Lower lobe of right lung (tissue), 2 donors: ENCODE measurements around the gene SH2D3A. TPM values are rescaled to one million over a fixed set of nuclear protein-coding genes. Genes with fewer than 3 reads are reported as not detected.

ENCODE experiments used
- ATAC-seq, 2 donors: fragments of 200-7000 bp; cut with Tn5 transposase; one replicate each; pipeline ENCODE4 v1.9.1; 2020 to 2022; ENCODE audit warnings: mild to moderate bottlenecking in 2 of 2, moderate library complexity in 2 of 2
- DNase-seq: peaks from one replicate; pipeline ENCODE4 v3.0.0-alpha.2; 2020
- H3K27ac ChIP-seq: fragments of 200-600 bp; one replicate; pipeline ENCODE4 v1.8.0; 2022
- H3K27me3 ChIP-seq: fragments of 200-600 bp; one replicate; pipeline ENCODE4 v1.8.0; 2022; ENCODE audit warnings: low read depth
- H3K36me3 ChIP-seq: fragments of 200-600 bp; one replicate; pipeline ENCODE4 v1.8.0; 2022; ENCODE audit warnings: mild to moderate bottlenecking
- H3K4me1 ChIP-seq: fragments of 200-600 bp; one replicate; pipeline ENCODE4 v1.8.0; 2022
- H3K4me3 ChIP-seq: fragments of 200-600 bp; one replicate; pipeline ENCODE4 v1.8.0; 2022; ENCODE audit warnings: mild to moderate bottlenecking
- H3K9me3 ChIP-seq: fragments of 200-600 bp; one replicate; pipeline ENCODE4 v1.8.0; 2022
- CTCF ChIP-seq: fragments of 200-600 bp; IDR thresholded peaks from one replicate; pipeline ENCODE4 v1.8.0; 2022; ENCODE audit warnings: antibody characterized with exemption, mild to moderate bottlenecking
- intact Hi-C: fragments of 100-400 bp; cut with DNase I; formaldehyde crosslinking; loops from one replicate; pipeline ENCODE4 v1.11.0; 2022
- total RNA-seq: library from RNA; stranded (reverse); fragmentation: NEBNext Ultra II Directional; extraction: Animal tissue kit (Norgen Biotek cat#: 25700); gene quantifications from one replicate; pipeline ENCODE4 v1.2.1, GENCODE V29; 2021
- donor health status: DM: no; HTN: yes; CAD: no; lungs with severe emphysema.

SH2D3A gene
- total RNA-seq, 1 donor from 2014 or later = 21.2 TPM

- no peak for TF ChIP-seq CTCF
- intact Hi-C loops = no loop called here
- peak within 1 kb of the TSS; percentile 93 for H3K4me3 ChIP-seq
- peak within 1 kb of the TSS; percentile 81 for H3K27ac ChIP-seq
- H3K36me3 ChIP-seq = peaks cover 17% of the 10 kb centered on the region
- H3K4me1 ChIP-seq = peaks cover 67% of the 10 kb centered on the region
- DNase-seq (peak; percentile 89), ATAC-seq (peak; percentile 50 to 67)
- no peaks in the 10 kb centered on the region for H3K27me3 ChIP-seq
- H3K9me3 ChIP-seq = no peaks in the 10 kb centered on the region
Measured at GRCh38 chr19:6739390-6739882, 27.8 kb downstream of the SH2D3A start, which contains the start of gene TRIP10. Gene TRIP10, plus strand, starts transcription at chr19:6739680. Its CDS starts 82 bp downstream, at chr19:6739762.

- intact Hi-C loops = no loop called here
- H3K9me3 ChIP-seq = no peaks in the 10 kb centered on the region
- no peak for TF ChIP-seq CTCF
- DNase-seq (peak; percentile 70), ATAC-seq (no peak)
- H3K27ac ChIP-seq = peak overlapping the region; percentile 78
- H3K4me1 ChIP-seq = peaks cover 62% of the 10 kb centered on the region
- no peaks in the 10 kb centered on the region for H3K27me3 ChIP-seq
- H3K36me3 ChIP-seq = peaks cover 16% of the 10 kb centered on the region
- peak overlapping the region; percentile 93 for H3K4me3 ChIP-seq
Measured at GRCh38 chr19:6738787-6739389, 28.3 kb downstream of the SH2D3A start.

DNA sequence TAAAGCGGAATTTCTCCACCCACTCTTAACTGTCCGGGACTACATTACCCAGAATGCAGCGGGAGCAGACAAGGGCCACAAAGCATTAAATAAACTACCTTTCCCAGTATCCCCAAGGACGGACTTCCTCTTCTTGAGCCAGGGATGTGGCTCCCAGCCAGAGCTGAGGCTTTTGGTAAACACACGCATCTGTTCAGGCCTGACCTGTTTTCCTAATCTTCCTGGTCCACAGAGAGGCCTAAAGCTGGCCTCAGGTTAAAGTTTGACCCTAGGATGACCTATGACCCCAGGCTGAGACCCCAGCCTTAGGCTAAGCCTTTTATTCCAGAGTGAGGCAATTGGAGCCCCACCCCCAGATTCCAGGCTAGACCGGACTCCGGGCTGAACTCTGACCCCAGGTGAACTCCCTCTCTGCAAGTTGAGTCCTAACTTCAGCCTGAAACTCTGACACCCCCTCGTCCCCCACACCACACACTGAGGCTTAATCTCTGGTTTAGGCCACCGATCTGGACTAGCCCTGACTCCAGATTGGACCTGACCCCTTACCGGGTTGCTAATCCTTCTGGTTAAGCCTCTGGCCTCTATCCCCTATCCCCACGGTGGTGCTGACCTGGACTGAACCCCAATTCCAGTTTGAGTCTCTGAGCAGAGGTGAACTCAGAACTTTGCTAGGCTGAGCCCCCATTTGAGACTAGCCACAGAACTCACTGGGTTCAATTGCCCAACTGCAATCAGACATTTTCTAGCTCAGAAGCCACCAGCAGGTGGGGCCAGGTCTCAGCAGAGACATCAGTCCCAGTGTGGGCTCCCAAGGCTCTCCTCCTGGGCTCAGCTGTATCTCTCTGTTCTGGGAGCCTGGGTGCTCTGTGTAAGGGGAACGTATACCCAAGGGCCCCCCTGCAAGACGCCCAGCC is 29.1 kb downstream of the SH2D3A start:
- Histone ChIP-seq H3K36me3 (peaks cover 16% of the 10 kb centered on the region), H3K9me3 (no peaks in the 10 kb centered on the region), H3K4me1 (peaks cover 55% of the 10 kb centered on the region), H3K4me3 (peak overlapping the region; percentile 93), H3K27me3 (no peaks in the 10 kb centered on the region), H3K27ac (peak overlapping the region; percentile 78)
- peak; percentile 53 to 57 for ATAC-seq
- intact Hi-C loops = no loop called here
- peak; percentile 64 for TF ChIP-seq CTCF
- peak; percentile 96 for DNase-seq

DNA sequence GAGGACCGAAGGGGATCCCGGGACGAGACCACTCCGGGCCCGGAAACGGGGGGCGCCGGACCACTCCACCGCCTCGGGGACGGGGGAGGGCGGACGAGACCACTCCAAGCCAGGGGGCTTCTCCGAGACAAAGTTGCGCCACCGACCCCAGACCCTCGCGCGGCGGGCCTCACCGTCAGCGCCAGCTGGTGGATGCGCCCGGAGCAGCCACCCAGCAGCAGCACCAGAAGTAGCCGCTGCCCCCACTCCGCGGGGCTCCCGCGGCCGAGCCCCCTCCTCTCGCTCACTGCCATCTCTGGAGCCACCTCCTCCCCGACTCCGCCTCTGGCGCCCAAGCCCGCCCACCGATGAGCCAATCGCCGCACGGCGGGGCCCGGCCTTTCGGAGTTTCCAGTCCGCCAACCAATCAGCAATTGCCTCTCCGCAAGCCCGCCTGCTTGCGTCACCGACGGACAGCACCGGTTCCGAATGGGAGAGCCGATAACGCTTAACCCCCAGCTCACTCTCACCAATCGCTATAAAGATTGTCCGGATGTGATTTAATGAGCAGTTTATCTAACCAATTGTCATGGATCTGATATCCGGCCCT is 29.9 kb downstream of the SH2D3A start, which contains the start of gene GPR108:
Gene GPR108, minus strand, starts transcription at position 297 of the 589 bp plus-strand sequence. Its CDS starts 4 bp downstream, at position 293.
- DNase-seq = peak; percentile 100
- peak within 1 kb of the TSS; percentile 94 for H3K27ac ChIP-seq
- no peaks in the 10 kb centered on the region for H3K9me3 ChIP-seq
- peak within 1 kb of the TSS; percentile 93 for H3K4me3 ChIP-seq
- ATAC-seq = peak; percentile 84 to 89
- TF ChIP-seq CTCF = no peak
- H3K36me3 ChIP-seq = peaks cover 20% of the 10 kb centered on the region
- intact Hi-C loops = no loop called here
- peaks cover 51% of the 10 kb centered on the region for H3K4me1 ChIP-seq
- H3K27me3 ChIP-seq = no peaks in the 10 kb centered on the region

DNA sequence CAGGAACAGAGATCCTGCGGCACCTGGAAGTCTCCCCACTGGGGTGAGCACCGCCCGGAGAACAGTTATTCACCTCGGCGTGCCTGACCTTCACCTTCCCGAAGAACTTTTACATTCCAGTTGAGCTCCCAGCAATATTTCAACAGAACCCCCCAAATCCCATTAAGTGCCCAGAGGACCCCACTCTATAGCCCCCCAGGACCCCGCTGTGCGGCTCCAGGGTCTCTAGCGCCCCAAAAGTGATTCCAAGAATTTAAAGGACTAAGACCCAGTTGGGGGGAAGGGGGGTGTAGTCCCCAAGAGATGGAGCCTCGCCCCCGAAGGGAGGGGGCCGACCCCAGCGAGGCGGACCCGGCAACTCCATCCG is 30.3 kb downstream of the SH2D3A start:
- H3K36me3 ChIP-seq = peaks cover 24% of the 10 kb centered on the region
- DNase-seq = no peak
- TF ChIP-seq CTCF = no peak
- H3K4me3 ChIP-seq = peak overlapping the region; percentile 74
- peak overlapping the region; percentile 94 for H3K27ac ChIP-seq
- no peaks in the 10 kb centered on the region for H3K9me3 ChIP-seq
- intact Hi-C loops = no loop called here
- peaks cover 46% of the 10 kb centered on the region for H3K4me1 ChIP-seq
- no peaks in the 10 kb centered on the region for H3K27me3 ChIP-seq
- no peak for ATAC-seq
